ENCODE results near the gene BACH2. TPM values are rescaled to one million over a fixed set of nuclear protein-coding genes. Genes with fewer than 3 reads are reported as not detected.
A peak's percentile ranks its signal among the peaks of the same experiment; 100 is the strongest.

Gene BACH2
- total RNA-seq, 2 experiments from 2014 or later = 60.7 to 66.9 TPM

GRCh38 chr6:90323706-90324105 lies 27.1 kb upstream of the BACH2 start:
- Mint-ChIP-seq H3K9me3 (peaks cover 2% of the 10 kb centered on the region), H3K27me3 (no peaks in the 10 kb centered on the region), H3K4me1 (ENCODE audit: low read depth) (peaks cover 57% of the 10 kb centered on the region), H3K27ac (no peak overlapping the region), H3K36me3 (ENCODE audit: low read depth) (peaks cover 3% of the 10 kb centered on the region), H3K4me3 (no peak overlapping the region)
- intact Hi-C loops (cut with micrococcal nuclease) = no loop called here
- TF ChIP-seq CTCF (IDR thresholded peaks at IDR 0.05) = no peak
- ChIA-PET CTCF (interaction anchor here (0.7 to 1.2 kb wide), 2 partner anchors 69 to 385 kb away, joined by 3 read pairs; no protein-coding TSS in a partner anchor), POLR2A (interaction anchor here (1.3 kb wide), 1 partner anchor 47 kb away, joined by 3 read pairs; no protein-coding TSS in a partner anchor)
- DNase-seq (no peak), ATAC-seq (no peak)

DNA sequence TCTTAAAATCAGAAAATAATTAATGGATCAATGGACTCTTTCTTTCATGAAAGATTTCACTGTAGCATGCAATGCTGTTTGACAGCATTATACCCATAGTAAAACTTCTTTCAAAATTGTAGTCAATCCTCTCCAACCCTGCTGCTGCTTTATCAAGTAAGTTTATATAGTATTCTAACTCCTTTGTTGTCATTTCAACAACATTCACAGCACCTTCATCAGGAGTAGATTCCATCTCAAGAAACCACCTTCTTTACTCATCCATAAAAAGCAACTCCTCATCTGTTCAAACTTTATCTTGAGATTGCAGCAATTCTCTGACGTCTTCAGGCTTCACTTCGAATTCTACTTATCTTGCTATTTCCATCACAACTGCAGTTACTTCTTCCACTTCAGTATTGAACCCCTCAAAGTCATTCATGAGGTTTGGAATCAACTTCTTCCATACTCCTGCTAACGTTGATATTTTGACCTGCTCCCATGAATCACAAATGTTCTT lies 26.4 kb upstream of the BACH2 start:
- Mint-ChIP-seq H3K4me1 (ENCODE audit: low read depth) (peaks cover 57% of the 10 kb centered on the region), H3K36me3 (ENCODE audit: low read depth) (peaks cover 3% of the 10 kb centered on the region), H3K4me3 (no peak overlapping the region), H3K27ac (no peak overlapping the region), H3K9me3 (peaks cover 2% of the 10 kb centered on the region), H3K27me3 (no peaks in the 10 kb centered on the region)
- ChIA-PET POLR2A (no interaction called here), CTCF (no interaction called here)
- intact Hi-C loops (cut with micrococcal nuclease) = no loop called here
- no peak for TF ChIP-seq CTCF (IDR thresholded peaks at IDR 0.05)
- DNase-seq (no peak), ATAC-seq (no peak)

- Mint-ChIP-seq H3K4me1 (ENCODE audit: low read depth) (peaks cover 40% of the 10 kb centered on the region), H3K36me3 (ENCODE audit: low read depth) (peaks cover 3% of the 10 kb centered on the region), H3K4me3 (no peak overlapping the region), H3K27ac (peak overlapping the region; percentile 77), H3K9me3 (peaks cover 2% of the 10 kb centered on the region), H3K27me3 (no peaks in the 10 kb centered on the region)
- intact Hi-C loops (cut with micrococcal nuclease) = loop anchor here (2.0 kb wide), 1 partner anchor 73 kb away; no protein-coding TSS in a partner anchor
- ATAC-seq (peak; percentile 78), DNase-seq (peak; percentile 48)
- ChIA-PET POLR2A (interaction anchor here (0.5 to 1.7 kb wide), 6 partner anchors 14 to 225 kb away, joined by 3 to 5 read pairs (median 4); no protein-coding TSS in a partner anchor), CTCF (interaction anchor here (1.4 to 1.6 kb wide), 2 partner anchors 72 to 159 kb away, joined by 3 to 6 read pairs; no protein-coding TSS in a partner anchor)
- no peak for TF ChIP-seq CTCF (IDR thresholded peaks at IDR 0.05)
Measured at GRCh38 chr6:90319979-90320685, 23.5 kb upstream of the BACH2 start.

DNA sequence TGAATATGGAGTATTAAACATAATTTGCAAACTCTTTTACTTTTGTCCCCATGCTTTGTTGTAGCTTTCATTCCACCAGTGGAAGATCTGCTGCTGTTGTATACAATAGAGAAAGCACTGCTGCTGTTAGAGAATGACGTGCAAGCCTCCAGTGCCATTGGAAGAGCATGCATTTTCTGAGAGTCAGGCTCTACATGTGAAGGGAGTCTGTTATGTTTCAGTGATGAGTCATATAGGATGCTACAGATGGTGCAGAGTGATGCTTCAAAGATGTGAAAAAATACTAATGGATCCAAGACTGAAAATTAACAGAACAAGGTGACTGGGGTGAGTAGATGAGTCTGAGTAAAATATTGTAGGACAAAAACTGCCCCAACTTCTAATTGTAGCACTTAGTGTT lies 22.4 kb upstream of the BACH2 start:
- Mint-ChIP-seq H3K27ac (peak overlapping the region; percentile 37), H3K4me3 (no peak overlapping the region), H3K27me3 (no peaks in the 10 kb centered on the region), H3K9me3 (peaks cover 2% of the 10 kb centered on the region), H3K36me3 (ENCODE audit: low read depth) (no peaks in the 10 kb centered on the region), H3K4me1 (ENCODE audit: low read depth) (peaks cover 32% of the 10 kb centered on the region)
- DNase-seq = peak; percentile 23
- ATAC-seq = peak; percentile 82
- TF ChIP-seq CTCF (IDR thresholded peaks at IDR 0.05) = no peak
- ChIA-PET CTCF (interaction anchor here (0.9 to 1.4 kb wide), 3 partner anchors 41 to 160 kb away, joined by 3 to 5 read pairs (median 3); no protein-coding TSS in a partner anchor), POLR2A (interaction anchor here (0.6 to 1.7 kb wide), 8 partner anchors 9 to 79 kb away, joined by 3 to 5 read pairs (median 4); no protein-coding TSS in a partner anchor)
- intact Hi-C loops (cut with micrococcal nuclease) = loop anchor here (2.0 kb wide), 1 partner anchor 74 kb away; no protein-coding TSS in a partner anchor

DNA sequence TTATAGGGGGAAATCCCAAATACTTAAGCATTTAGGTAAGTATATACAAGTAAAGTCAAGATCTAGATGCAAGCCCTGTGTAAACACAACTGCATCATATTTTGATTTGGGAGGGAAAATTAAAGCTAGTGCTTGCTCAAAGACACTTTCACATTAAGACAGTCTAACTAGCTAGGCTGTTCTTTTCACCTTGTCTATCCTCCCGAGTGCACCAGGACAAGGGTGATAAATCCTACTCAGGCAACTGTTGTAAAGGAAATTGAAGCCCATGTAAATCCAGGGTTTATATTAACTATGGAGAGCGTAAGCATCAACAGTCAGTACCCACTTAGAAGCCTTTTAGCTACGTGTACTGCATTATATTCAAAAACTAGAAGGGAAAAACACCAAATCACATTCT lies 19.3 kb upstream of the BACH2 start:
- CTCF ChIA-PET = interaction anchor here (1.2 to 2.1 kb wide), 6 partner anchors 12 to 179 kb away, joined by 3 to 4 read pairs (median 3); no protein-coding TSS in a partner anchor
- POLR2A ChIA-PET = interaction anchor here (1.4 to 2.0 kb wide), 2 partner anchors 20 to 71 kb away, joined by 3 to 10 read pairs; partner anchors contain the start of gene BACH2
- peaks cover 22% of the 10 kb centered on the region for H3K4me1 Mint-ChIP-seq (ENCODE audit: low read depth)

More for the DNA sequence above, 19.3 kb upstream of the BACH2 start:
- ATAC-seq (no peak), DNase-seq (no peak)
- Mint-ChIP-seq H3K4me3 (no peak overlapping the region), H3K36me3 (ENCODE audit: low read depth) (no peaks in the 10 kb centered on the region), H3K27me3 (no peaks in the 10 kb centered on the region), H3K9me3 (no peaks in the 10 kb centered on the region), H3K27ac (no peak overlapping the region)
- no peak for TF ChIP-seq CTCF (IDR thresholded peaks at IDR 0.05)
- intact Hi-C loops (cut with micrococcal nuclease) = no loop called here
